Body of pancreas (tissue), 4 donors: ENCODE measurements around the gene APMAP. TPM values are rescaled to one million over a fixed set of nuclear protein-coding genes. Genes with fewer than 3 reads are reported as not detected.

Experiments
- ATAC-seq: fragments of 150-250 bp; one replicate; pipeline ENCODE4 v1.9.1; 2016
- DNase-seq, 4 donors: peaks; one replicate each; pipeline ENCODE4 v3.0.0-alpha.2; 2019
- H3K27ac ChIP-seq, 4 donors: fragments of 200-600 bp; sonication (generic); 1 replicate in 3 of 4; 2 replicates in 1 of 4; pipeline versions ENCODE4 v1.5.1 to v1.6.1; 2016 to 2019; ENCODE audit warnings: mild to moderate bottlenecking in 1 of 4, mixed read lengths in 1 of 4, moderate library complexity in 1 of 4
- H3K27me3 ChIP-seq, 2 donors: fragments of 200-600 bp; sonication (generic); one replicate each; pipeline ENCODE4 v1.6.0; 2016; ENCODE audit warnings: mild to moderate bottlenecking in 1 of 2
- H3K36me3 ChIP-seq, 2 donors: fragments of 200-600 bp; sonication (generic); replicated peaks in 1 of 2; 2 replicates each; pipeline ENCODE4 v1.5.1; 2016; ENCODE audit warnings: low read depth in 2 of 2; ENCODE audit not compliant: insufficient read depth in 1 of 2
- H3K4me1 ChIP-seq: fragments of 200-600 bp; sonication (generic); one replicate; pipeline ENCODE4 v1.6.0; 2016
- H3K4me3 ChIP-seq, 2 donors: fragments of 200-600 bp; sonication (generic); 1 replicate in 1 of 2; 2 replicates in 1 of 2; pipeline ENCODE4 v1.5.1; 2016 to 2019
- H3K9me3 ChIP-seq, 3 donors: fragments of 200-600 bp; sonication (generic); 1 replicate in 2 of 3; 2 replicates in 1 of 3; pipeline ENCODE4 v1.5.1; 2016
- CTCF ChIP-seq, 7 experiments: fragments of 450-650 bp in 4 of 7; fragments of 200-600 bp in 3 of 7; sonication (generic) in 3 of 7; IDR thresholded peaks; one replicate each; pipeline ENCODE4 v1.5.1; 2016 to 2019; ENCODE audit warnings: antibody characterized with exemption in 7 of 7
- POLR2A ChIP-seq, 3 donors: fragments of 450-650 bp; IDR thresholded peaks; one replicate each; pipeline ENCODE4 v1.6.1; 2016; ENCODE audit warnings: antibody characterized with exemption in 3 of 3, mild to moderate bottlenecking in 2 of 3
- WGBS, 2 donors: methylation state at CpG; one replicate each; pipeline ENCODE4 v1.1.5; 2017; 5-methylcytosine and 5-hydroxymethylcytosine counted together
- intact Hi-C: fragments of 100-400 bp; cut with DNase I; formaldehyde crosslinking; loops from one replicate; pipeline ENCODE4 v1.15.1; 2023
- total RNA-seq, 2 donors: library from RNA; depleted of rRNA; stranded (reverse); fragments of >200 nt; gene quantifications; one replicate each; pipeline ENCODE4 v1.1.0, GENCODE V29; 2016

The APMAP gene
- total RNA-seq: 10 to 100 TPM; 38.9 to 51.4 TPM

GRCh38 chr20:24992487-24993205 is at the start of gene APMAP:
Gene APMAP, minus strand, starts transcription at chr20:24992751. Its CDS starts 63 bp downstream, at chr20:24992688.
- 0% methylated on average over 6 to 68 of the region's 69 CpGs for WGBS, 2 donors
- no peaks in the 10 kb centered on the region for H3K27me3 ChIP-seq
- peak in 2 of 7 experiments; percentile 7 to 13 for TF ChIP-seq CTCF (IDR thresholded peaks at IDR 0.05)
- TF ChIP-seq POLR2A (IDR thresholded peaks at IDR 0.05): peak; percentile 94 to 97 (median 96)
- peaks cover 36% of the 10 kb centered on the region for H3K4me1 ChIP-seq
- H3K27ac ChIP-seq: peak within 1 kb of the TSS; percentile 83 to 96 (median 92)
- H3K36me3 ChIP-seq: no peaks in the 10 kb centered on the region
- H3K4me3 ChIP-seq: peak within 1 kb of the TSS; percentile 50 to 79
- intact Hi-C loops: loop anchor here (10.0 kb wide), 1 partner anchor 202 kb away; the partner anchor contains the start of gene ENTPD6
- ATAC-seq: peak; percentile 96
- no peaks in the 10 kb centered on the region for H3K9me3 ChIP-seq
- DNase-seq: peak; percentile 95 to 97 (median 96)

GRCh38 chr20:25041813-25042530 is 49.4 kb upstream of the APMAP start:
- no peak for TF ChIP-seq POLR2A (IDR thresholded peaks at IDR 0.05)
- no peak for TF ChIP-seq CTCF (IDR thresholded peaks at IDR 0.05)
- WGBS, 2 donors: 92% methylated on average over 10 to 20 of the region's 21 CpGs
- no peak for ATAC-seq

GRCh38 chr20:25040438-25040831 is 47.9 kb upstream of the APMAP start:
- ATAC-seq (peak; percentile 23), DNase-seq (peak; percentile 47 to 75 (median 70))
- Histone ChIP-seq H3K4me3 (no peak overlapping the region), H3K27ac (peak overlapping the region; percentile 78 to 85 (median 83)), H3K4me1 (peaks cover 98% of the 10 kb centered on the region), H3K27me3 (no peaks in the 10 kb centered on the region), H3K9me3 (no peaks in the 10 kb centered on the region), H3K36me3 (no peaks in the 10 kb centered on the region)
- TF ChIP-seq CTCF (IDR thresholded peaks at IDR 0.05) (no peak), POLR2A (IDR thresholded peaks at IDR 0.05) (no peak)
- WGBS, 2 donors: 11 to 15% methylated on average over 4 to 6 of the region's 6 CpGs
- intact Hi-C loops: no loop called here

More at GRCh38 chr20:25041813-25042530, 49.4 kb upstream of the APMAP start:
- Histone ChIP-seq H3K36me3 (no peaks in the 10 kb centered on the region), H3K4me3 (no peak overlapping the region), H3K27me3 (no peaks in the 10 kb centered on the region), H3K9me3 (no peaks in the 10 kb centered on the region), H3K4me1 (peaks cover 99% of the 10 kb centered on the region), H3K27ac (peak overlapping the region; percentile 28 to 85 (median 83))
- peak in 1 of 4 donors; percentile 10 for DNase-seq
- intact Hi-C loops: no loop called here

- Histone ChIP-seq H3K4me3 (no peak overlapping the region), H3K27me3 (no peaks in the 10 kb centered on the region), H3K36me3 (no peaks in the 10 kb centered on the region), H3K9me3 (no peaks in the 10 kb centered on the region), H3K4me1 (peaks cover 97% of the 10 kb centered on the region), H3K27ac (peak overlapping the region; percentile 78 to 85 (median 83))
- peak; percentile 92 to 97 (median 96) for DNase-seq
- intact Hi-C loops: no loop called here
- TF ChIP-seq CTCF (IDR thresholded peaks at IDR 0.05) (peak in 2 of 7 experiments; percentile 4), POLR2A (IDR thresholded peaks at IDR 0.05) (peak in 1 of 3 donors; percentile 19)
- ATAC-seq: peak; percentile 91
- WGBS, 2 donors: 0 to 9% methylated on average over 7 to 9 of the region's 9 CpGs
These were observed 47.3 kb upstream of the APMAP start for GRCh38 chr20:25039697-25040437.
